K562 (cell line): ENCODE results near the gene BLZF1. TPM values are rescaled to one million over a fixed set of nuclear protein-coding genes. Genes with fewer than 3 reads are reported as not detected.

Experiments used
- BCL6 ChIP-seq: fragments of 250-450 bp; sonication (Bioruptor Pico); IDR thresholded peaks from 2 replicates; pipeline ENCODE4 v1.4.0; 2020
- BRCA1 ChIP-seq, 2 experiments: fragments of 450-650 bp in 1 of 2; sonication (generic) in 1 of 2; formaldehyde crosslinking in 1 of 2; IDR thresholded peaks; 2 replicates each; pipeline versions ENCODE4 v1.5.0 to v1.6.1; 2017 to 2020; ENCODE audit warnings: mild to moderate bottlenecking in 1 of 2, missing genetic modification reagents in 1 of 2
- CREM ChIP-seq: IDR thresholded peaks from 2 replicates; pipeline ENCODE4 v1.6.1; 2014; ENCODE audit warnings: antibody characterized with exemption, low read depth
- DPF2 ChIP-seq: fragments of 450-650 bp; IDR thresholded peaks from 2 replicates; pipeline ENCODE4 v1.6.1; 2016
- FOXK1 ChIP-seq: sonication (generic); formaldehyde crosslinking; IDR thresholded peaks from 2 replicates; pipeline ENCODE4 v1.8.0; 2022; ENCODE audit warnings: missing genetic modification reagents, mild to moderate bottlenecking, borderline replicate concordance
- KDM2B ChIP-seq: fragments of 250-450 bp; sonication (Bioruptor Pico); IDR thresholded peaks from 2 replicates; pipeline ENCODE4 v1.8.0; 2021; ENCODE audit warnings: mild to moderate bottlenecking, moderate library complexity
- MCM3 ChIP-seq: fragments of 450-650 bp; IDR thresholded peaks from 2 replicates; pipeline ENCODE4 v1.6.1; 2016
- NFIC ChIP-seq: fragments of 450-650 bp; IDR thresholded peaks from 2 replicates; pipeline ENCODE4 v1.6.1; 2017; ENCODE audit warnings: mild to moderate bottlenecking, inconsistent platforms
- POLR2AphosphoS2 ChIP-seq: IDR thresholded peaks from 2 replicates; pipeline ENCODE4 v1.6.1; 2012; ENCODE audit warnings: low read length, improper control_type of control experiment
- RNF2 ChIP-seq: sonication (generic); IDR thresholded peaks from 2 replicates; pipeline ENCODE4 v1.6.1; 2016
- SMAD3 ChIP-seq: fragments of 450-650 bp; formaldehyde crosslinking; conservative IDR thresholded peaks from 2 replicates; pipeline ENCODE4 v1.4.0; 2020; ENCODE audit warnings: mild to moderate bottlenecking
- STAG1 ChIP-seq: sonication (generic); formaldehyde crosslinking; IDR thresholded peaks from 2 replicates; pipeline ENCODE4 v1.5.0; 2020; ENCODE audit warnings: missing genetic modification reagents, borderline replicate concordance
- TAF7 ChIP-seq: fragments of 450-650 bp; IDR thresholded peaks from 2 replicates; pipeline ENCODE4 v1.6.1; 2016; ENCODE audit warnings: missing genetic modification characterization, missing compliant biosample characterization
- TARDBP ChIP-seq: fragments of 450-650 bp; IDR thresholded peaks from 2 replicates; pipeline ENCODE4 v1.6.1; 2016
- TSC22D4 ChIP-seq: fragments of 450-650 bp; IDR thresholded peaks from 2 replicates; pipeline ENCODE4 v1.6.1; 2016; ENCODE audit warnings: missing genetic modification characterization, missing biosample characterization, control low read depth
- XRCC4 ChIP-seq: IDR thresholded peaks from one replicate; pipeline ENCODE4 v1.6.1; 2011; ENCODE audit not compliant: insufficient read depth, insufficient read length; ENCODE audit errors: extremely low read depth
- ZBTB8A ChIP-seq: fragments of 450-650 bp; IDR thresholded peaks from 2 replicates; pipeline ENCODE4 v1.6.1; 2018; ENCODE audit warnings: mild to moderate bottlenecking, moderate library complexity; ENCODE audit not compliant: partially characterized antibody
- ZNF518B ChIP-seq: fragments of 250-450 bp; sonication (Bioruptor Pico); IDR thresholded peaks from 2 replicates; pipeline ENCODE4 v1.5.0; 2021; ENCODE audit warnings: mild to moderate bottlenecking, moderate library complexity
- ZNF830 ChIP-seq: fragments of 250-450 bp; sonication (Bioruptor Pico); IDR thresholded peaks from 2 replicates; pipeline ENCODE4 v1.5.0; 2021; ENCODE audit warnings: mild to moderate bottlenecking
- ZSCAN32 ChIP-seq: fragments of 450-650 bp; formaldehyde crosslinking; IDR thresholded peaks from 2 replicates; pipeline ENCODE4 v1.4.0; 2020; ENCODE audit warnings: mild to moderate bottlenecking, moderate library complexity
- polyA plus RNA-seq, 8 experiments: library from polyadenylated mRNA; depleted of rRNA in 4 of 8; stranded (reverse) in 5 of 8; unstranded in 3 of 8; fragments of >200 nt; fragmentation: Nextera tagmentation in 2 of 8; fragmentation: Illumina TruSeq in 1 of 8; extraction: Ambion mirVana in 2 of 8; extraction: Trizol in 1 of 8; gene quantifications; 2 replicates each; pipeline versions ENCODE4 v1.2.1 to v1.2.3, GENCODE V29; 2011 to 2014; ENCODE audit warnings: inconsistent platforms in 1 of 8, missing spikeins in 1 of 8
- total RNA-seq, 7 experiments: library from RNA; depleted of rRNA in 6 of 7; stranded (reverse); fragments of >200 nt in 6 of 7; fragmentation: Illumina TruSeq in 2 of 7; extraction: Trizol in 2 of 7; gene quantifications; 2 replicates each; pipeline versions ENCODE4 v1.2.1 to v1.2.3, GENCODE V29; 2011 to 2021; ENCODE audit warnings: low replicate concordance in 1 of 7
- TF ChIP-seq, protein P1 (sequence below), 2 experiments: fragments of 200-800 bp in 1 of 2; sonication (Bioruptor generic) in 1 of 2; sonication (generic) in 1 of 2; formaldehyde crosslinking in 1 of 2; IDR thresholded peaks in 1 of 2; conservative IDR thresholded peaks in 1 of 2; 2 replicates each; pipeline versions ENCODE4 v1.5.0 to v1.6.1; 2016 to 2020; ENCODE audit warnings: missing compliant biosample characterization in 1 of 2, missing genetic modification characterization in 1 of 2, missing genetic modification reagents in 1 of 2
- TF ChIP-seq, protein P2 (sequence below): sonication (generic); IDR thresholded peaks from 2 replicates; pipeline ENCODE4 v1.6.1; 2016

The BLZF1 gene
- total and polyA plus RNA-seq, 9 of the 15 experiments (the other 6 are each of a cell fraction or from before 2014, with no cell fraction given), result 20.5 to 32.8 (median 25.3) TPM

DNA sequence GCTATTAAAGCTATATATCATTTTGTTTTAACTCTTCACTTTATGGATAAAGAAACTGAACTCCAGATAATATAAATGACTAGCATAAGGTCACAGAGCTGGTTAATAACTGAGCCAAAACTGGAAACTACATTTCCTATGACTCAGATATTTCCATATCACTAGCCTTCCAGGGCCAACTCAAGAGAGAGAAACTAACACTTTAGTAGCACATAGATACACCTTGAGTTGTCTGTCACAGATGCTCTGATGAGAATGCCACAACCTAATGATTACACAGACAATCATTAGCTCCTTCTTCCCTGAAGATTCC lies 41.1 kb upstream of the BLZF1 start (continued):
- no peak for TF ChIP-seq XRCC4
- TF ChIP-seq ZBTB8A, result no peak
- no peak for TF ChIP-seq BCL6 (CRISPR knock-in tag)
- no peak for TF ChIP-seq ZNF518B
- no peak for TF ChIP-seq MCM3
- no peak for TF ChIP-seq STAG1 (CRISPR knock-in tag)
- TF ChIP-seq BRCA1 (IDR thresholded peaks at IDR 0.05), result no peak
- no peak for TF ChIP-seq BRCA1 (CRISPR knock-in tag; IDR thresholded peaks at IDR 0.05)
- no peak for TF ChIP-seq TAF7
- no peak for TF ChIP-seq POLR2AphosphoS2
- no peak for TF ChIP-seq TSC22D4 (tag)
- TF ChIP-seq RNF2, result 0 out of 2 replicates have a peak, but pooled peaks have one; percentile 28
- TF ChIP-seq, protein P1, sequence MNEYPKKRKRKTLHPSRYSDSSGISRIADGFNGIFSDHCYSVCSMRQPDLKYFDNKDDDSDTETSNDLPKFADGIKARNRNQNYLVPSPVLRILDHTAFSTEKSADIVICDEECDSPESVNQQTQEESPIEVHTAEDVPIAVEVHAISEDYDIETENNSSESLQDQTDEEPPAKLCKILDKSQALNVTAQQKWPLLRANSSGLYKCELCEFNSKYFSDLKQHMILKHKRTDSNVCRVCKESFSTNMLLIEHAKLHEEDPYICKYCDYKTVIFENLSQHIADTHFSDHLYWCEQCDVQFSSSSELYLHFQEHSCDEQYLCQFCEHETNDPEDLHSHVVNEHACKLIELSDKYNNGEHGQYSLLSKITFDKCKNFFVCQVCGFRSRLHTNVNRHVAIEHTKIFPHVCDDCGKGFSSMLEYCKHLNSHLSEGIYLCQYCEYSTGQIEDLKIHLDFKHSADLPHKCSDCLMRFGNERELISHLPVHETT (CRISPR knock-in tag; conservative IDR thresholded peaks at IDR 0.05 in 1 of 2, IDR thresholded peaks at IDR 0.05 in 1 of 2), result no peak
- TF ChIP-seq CREM, result no peak
- peak; percentile 74 for TF ChIP-seq DPF2
- TF ChIP-seq FOXK1, result no peak
- TF ChIP-seq, protein P2, sequence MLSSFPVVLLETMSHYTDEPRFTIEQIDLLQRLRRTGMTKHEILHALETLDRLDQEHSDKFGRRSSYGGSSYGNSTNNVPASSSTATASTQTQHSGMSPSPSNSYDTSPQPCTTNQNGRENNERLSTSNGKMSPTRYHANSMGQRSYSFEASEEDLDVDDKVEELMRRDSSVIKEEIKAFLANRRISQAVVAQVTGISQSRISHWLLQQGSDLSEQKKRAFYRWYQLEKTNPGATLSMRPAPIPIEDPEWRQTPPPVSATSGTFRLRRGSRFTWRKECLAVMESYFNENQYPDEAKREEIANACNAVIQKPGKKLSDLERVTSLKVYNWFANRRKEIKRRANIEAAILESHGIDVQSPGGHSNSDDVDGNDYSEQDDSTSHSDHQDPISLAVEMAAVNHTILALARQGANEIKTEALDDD, result peak; percentile 94
- no peak for TF ChIP-seq KDM2B (CRISPR knock-in tag)
- TF ChIP-seq ZNF830 (CRISPR knock-in tag), result no peak
- TF ChIP-seq NFIC, result 0 out of 2 replicates have a peak, but pooled peaks have one; percentile 13
- no peak for TF ChIP-seq TARDBP
- TF ChIP-seq ZSCAN32 (CRISPR knock-in tag), result no peak
- TF ChIP-seq SMAD3 (CRISPR knock-in tag), result no peak
